K562 (cell line): ENCODE measurements around the gene TMEM127. TPM values are rescaled to one million over a fixed set of nuclear protein-coding genes. Genes with fewer than 3 reads are reported as not detected.
A peak's percentile ranks its signal among the peaks of the same experiment; 100 is the strongest.

Source experiments
- ATAC-seq: fragments of 200-7000 bp; cut with Tn5 transposase; 3 replicates; pipeline ENCODE4 v1.9.1; 2020; ENCODE audit warnings: moderate library complexity
- BruUV-seq: library from RNA; stranded (reverse); fragments of 400-500 nt; replicated peaks from 2 replicates; lab custom pipeline; 2021; lab: Mats Ljungman, UMichigan
- CTCF ChIA-PET: fragments of 300-600 bp; formaldehyde crosslinking; extraction: SDS; loops from one replicate; lab custom pipeline; 2021; ENCODE audit warnings: low intra/inter-chr PET ratio; lab: Yijun Ruan, JAX
- POLR2A ChIA-PET: fragments of 300-600, 350-650 bp; sonication (Branson Sonifier 250); formaldehyde crosslinking; extraction: SDS; loops from one replicate; lab custom pipeline; 2021; ENCODE audit warnings: antibody characterized with exemption, inconsistent platforms; lab: Yijun Ruan, JAX
- DNase-seq, 4 experiments: peaks; one replicate each; pipeline versions ENCODE4 v3.0.0 to v3.0.0-alpha.2; 2011 to 2018; ENCODE audit warnings: low spot score in 3 of 4, mixed read lengths in 3 of 4; ENCODE audit errors: extremely low read depth in 1 of 4
- FAIRE-seq: peaks from 2 replicates; lab custom pipeline; 2011; peaks lifted over from hg19 to GRCh38; lab: Jason Lieb, UNC
- H2AFZ ChIP-seq: 2 replicates; pipeline ENCODE4 v1.6.0; 2011; ENCODE audit warnings: low read depth, low read length, control low read depth, inconsistent platforms
- H3K27ac ChIP-seq: fragments of 200-600 bp; 3 replicates; pipeline ENCODE4 v1.8.0; 2011; ENCODE audit warnings: low read depth, mild to moderate bottlenecking, control low read depth, inconsistent platforms, low read length, moderate library complexity, mixed read lengths; ENCODE audit errors: extremely low read depth
- H3K27me3 ChIP-seq, 2 experiments: fragments of 300-600 bp in 1 of 2; 2 replicates in 1 of 2; 3 replicates in 1 of 2; pipeline versions ENCODE4 v1.6.0 to v1.8.0; 2011; ENCODE audit warnings: inconsistent platforms in 2 of 2, low read length in 2 of 2, mild to moderate bottlenecking in 1 of 2, mixed read lengths in 1 of 2, moderate library complexity in 1 of 2; ENCODE audit not compliant: control insufficient read depth in 2 of 2, insufficient read depth in 2 of 2
- H3K36me3 ChIP-seq: fragments of 300-600 bp; 3 replicates; pipeline ENCODE4 v1.8.0; 2011; ENCODE audit warnings: mild to moderate bottlenecking, low read length, inconsistent platforms; ENCODE audit not compliant: control insufficient read depth, insufficient read depth
- H3K4me1 ChIP-seq, 2 experiments: fragments of 200-600 bp in 1 of 2; replicated peaks in 1 of 2; 2 replicates in 1 of 2; 3 replicates in 1 of 2; pipeline versions ENCODE4 v1.5.1 to v1.8.0; 2011; ENCODE audit warnings: inconsistent platforms in 2 of 2, low read length in 2 of 2, mild to moderate bottlenecking in 1 of 2, mixed read lengths in 1 of 2, moderate library complexity in 1 of 2; ENCODE audit not compliant: control insufficient read depth in 2 of 2, insufficient read depth in 2 of 2
- H3K4me2 ChIP-seq: 2 replicates; pipeline ENCODE4 v1.6.1; 2011; ENCODE audit warnings: low read length, control low read depth, inconsistent platforms, mixed read lengths; ENCODE audit not compliant: insufficient read depth
- H3K4me3 ChIP-seq: fragments of 200-600 bp; sonication (generic), shearing (Covaris generic); 2 replicates; pipeline ENCODE4 v1.5.1; 2016; ENCODE audit warnings: control low read depth, inconsistent platforms
- H3K79me2 ChIP-seq: fragments of 200-600 bp; 3 replicates; pipeline ENCODE4 v1.8.0; 2011; ENCODE audit warnings: low read length, inconsistent platforms; ENCODE audit not compliant: control insufficient read depth, insufficient read depth
- H3K9ac ChIP-seq, 2 experiments: 2 replicates each; pipeline versions ENCODE4 v1.6.0 to v1.6.1; 2011; ENCODE audit warnings: low read depth in 2 of 2, low read length in 2 of 2, control low read depth in 1 of 2, inconsistent platforms in 1 of 2, mild to moderate bottlenecking in 1 of 2, mixed read lengths in 1 of 2; ENCODE audit not compliant: insufficient read depth in 1 of 2
- H3K9me1 ChIP-seq: one replicate; pipeline ENCODE4 v1.6.0; 2011; ENCODE audit warnings: inconsistent platforms, mild to moderate bottlenecking, low read length, moderate library complexity; ENCODE audit not compliant: control insufficient read depth, insufficient read depth
- H3K9me3 ChIP-seq: replicated peaks from 2 replicates; pipeline ENCODE4 v1.5.1; 2011; ENCODE audit warnings: low read depth, low read length, inconsistent platforms; ENCODE audit not compliant: control insufficient read depth, insufficient read depth
- H4K20me1 ChIP-seq: replicated peaks from 2 replicates; pipeline ENCODE4 v1.6.1; 2011; ENCODE audit warnings: low read length, inconsistent platforms, mixed read lengths; ENCODE audit not compliant: control insufficient read depth, insufficient read depth
- ADNP ChIP-seq: fragments of 200-800 bp; sonication (Bioruptor generic); IDR thresholded peaks from 2 replicates; pipeline ENCODE4 v1.6.1; 2016; ENCODE audit warnings: missing genetic modification characterization, missing compliant biosample characterization
- BACH1 ChIP-seq: fragments of 200-800 bp; sonication (Bioruptor generic); IDR thresholded peaks from 2 replicates; pipeline ENCODE4 v1.6.1; 2016; ENCODE audit warnings: missing genetic modification characterization, missing compliant biosample characterization
- CLOCK ChIP-seq: fragments of 250-450 bp; sonication (Bioruptor Pico); IDR thresholded peaks from 2 replicates; pipeline ENCODE4 v1.4.0; 2020; ENCODE audit warnings: mild to moderate bottlenecking, moderate library complexity, borderline replicate concordance
- CSDE1 ChIP-seq, 2 experiments: fragments of 450-650 bp; IDR thresholded peaks; 2 replicates each; pipeline ENCODE4 v1.6.1; 2016; ENCODE audit warnings: mild to moderate bottlenecking in 1 of 2
- E2F6 ChIP-seq, 2 experiments: IDR thresholded peaks; 2 replicates each; pipeline ENCODE4 v1.6.1; 2011; ENCODE audit warnings: borderline replicate concordance in 1 of 2, control low read depth in 1 of 2, low read depth in 1 of 2, low read length in 1 of 2, mild to moderate bottlenecking in 1 of 2, mixed read lengths in 1 of 2, moderate library complexity in 1 of 2; ENCODE audit not compliant: insufficient read depth in 1 of 2, insufficient read length in 1 of 2, poor library complexity in 1 of 2, severe bottlenecking in 1 of 2; ENCODE audit errors: extremely low read depth in 1 of 2
- GABPA ChIP-seq: fragments of 200-800 bp; sonication (Bioruptor generic); conservative IDR thresholded peaks from 2 replicates; pipeline ENCODE4 v1.6.1; 2016; ENCODE audit warnings: low read depth, missing genetic modification characterization, missing compliant biosample characterization
- MCM2 ChIP-seq: fragments of 450-650 bp; IDR thresholded peaks from 2 replicates; pipeline ENCODE4 v1.6.1; 2017; ENCODE audit warnings: low read depth, mild to moderate bottlenecking
- NFRKB ChIP-seq: fragments of 450-650 bp; IDR thresholded peaks from 2 replicates; pipeline ENCODE4 v1.6.1; 2016; ENCODE audit warnings: low read depth
- SMC3 ChIP-seq: conservative IDR thresholded peaks from 2 replicates; pipeline ENCODE4 v1.6.1; 2011; ENCODE audit warnings: low read depth, low read length, improper control_type of control experiment; ENCODE audit not compliant: insufficient read depth
- U2AF2 ChIP-seq: fragments of 200-400 bp; formaldehyde crosslinking; optimal IDR thresholded peaks from 2 replicates; pipeline ENCODE3; 2017; ENCODE audit warnings: low read depth, mild to moderate bottlenecking, low read length
- ZNF224 ChIP-seq: sonication (generic); formaldehyde crosslinking; IDR thresholded peaks from 2 replicates; pipeline ENCODE4 v1.8.0; 2022; ENCODE audit warnings: mild to moderate bottlenecking, missing genetic modification reagents
- ZNF707 ChIP-seq: fragments of 250-450 bp; sonication (Bioruptor Pico); conservative IDR thresholded peaks from 2 replicates; pipeline ENCODE4 v1.8.0; 2022; ENCODE audit warnings: inconsistent platforms, mild to moderate bottlenecking, moderate library complexity
- WGBS: fragments of 100-300 bp; shearing (Covaris generic); methylation state at CpG from one replicate; pipeline ENCODE4 v1.1.6; 2016; ENCODE audit warnings: low coverage, mixed read lengths; ENCODE audit not compliant: insufficient coverage; ENCODE audit errors: missing lambda C conversion rate; 5-methylcytosine and 5-hydroxymethylcytosine counted together
- in situ Hi-C: fragments of 300-500 bp; cut with MboI; formaldehyde crosslinking; loops from 4 replicates; pipeline ENCODE4 v1.15.0; 2018; ENCODE audit warnings: inconsistent platforms, mixed read lengths
- intact Hi-C: fragments of 100-400 bp; cut with micrococcal nuclease; formaldehyde crosslinking; loops from 2 replicates; pipeline ENCODE4 v1.14.2; 2022
- polyA plus RNA-seq, 8 experiments: library from polyadenylated mRNA; depleted of rRNA in 4 of 8; stranded (reverse) in 5 of 8; unstranded in 3 of 8; fragments of >200 nt; fragmentation: Nextera tagmentation in 2 of 8; fragmentation: Illumina TruSeq in 1 of 8; extraction: Ambion mirVana in 2 of 8; extraction: Trizol in 1 of 8; gene quantifications; 2 replicates each; pipeline versions ENCODE4 v1.2.1 to v1.2.3, GENCODE V29; 2011 to 2014; ENCODE audit warnings: inconsistent platforms in 1 of 8, missing spikeins in 1 of 8
- total RNA-seq, 7 experiments: library from RNA; depleted of rRNA in 6 of 7; stranded (reverse); fragments of >200 nt in 6 of 7; fragmentation: Illumina TruSeq in 2 of 7; extraction: Trizol in 2 of 7; gene quantifications; 2 replicates each; pipeline versions ENCODE4 v1.2.1 to v1.2.3, GENCODE V29; 2011 to 2021; ENCODE audit warnings: low replicate concordance in 1 of 7
- TF ChIP-seq, protein P1 (sequence below): sonication (generic); formaldehyde crosslinking; IDR thresholded peaks from 2 replicates; pipeline ENCODE4 v1.8.0; 2023; ENCODE audit warnings: mild to moderate bottlenecking, missing genetic modification reagents

The TMEM127 gene
- total and polyA plus RNA-seq, 9 of the 15 experiments (the other 6 are each of a cell fraction or from before 2014, with no cell fraction given), result 1.7 to 20.0 (median 9.9) TPM

DNA sequence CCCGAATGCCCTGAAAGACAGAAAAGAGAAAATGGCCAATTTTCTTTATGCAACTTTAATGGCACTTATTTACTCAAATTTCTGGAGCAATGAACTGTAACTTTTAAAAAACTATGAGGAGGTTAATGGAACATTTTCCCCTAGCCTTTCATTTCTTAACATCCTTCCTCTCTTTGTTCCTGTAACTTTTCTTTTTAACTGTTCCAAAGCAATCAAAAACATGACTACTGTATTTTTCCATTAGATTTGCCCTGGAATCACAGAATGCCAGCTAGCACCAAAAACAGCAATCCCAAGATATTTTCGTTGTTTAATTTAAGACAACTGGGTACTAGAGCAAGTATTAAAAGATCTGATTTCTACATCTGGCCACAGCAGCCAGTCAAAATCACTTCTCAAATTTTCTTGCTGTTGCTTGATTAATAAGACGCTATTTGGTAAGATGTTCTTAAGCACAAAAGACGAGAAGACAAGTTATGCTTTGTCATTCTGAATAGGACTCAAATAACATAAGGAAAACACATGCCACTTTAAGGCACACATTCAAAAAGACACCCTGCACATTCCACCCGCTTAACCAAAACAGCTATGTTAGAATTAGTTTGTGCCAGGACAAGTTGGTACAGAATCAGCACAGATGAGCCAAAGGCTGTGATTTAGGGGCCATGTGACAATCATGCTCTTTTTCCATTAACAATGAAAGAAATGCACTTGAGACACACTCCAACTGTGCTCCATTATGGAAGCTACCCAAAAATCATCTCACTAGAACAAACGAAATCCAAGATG lies 60.8 kb downstream of the TMEM127 start:
- ChIA-PET CTCF (no interaction called here), POLR2A (interaction anchor here (0.6 to 0.7 kb wide), 3 partner anchors 9 to 373 kb away, joined by 3 read pairs; no protein-coding TSS in a partner anchor)
- no peaks in the 10 kb centered on the region for H3K27me3 ChIP-seq
- DNase-seq (no peak), FAIRE-seq (no peak), ATAC-seq (no peak)
- peaks cover 96% of the 10 kb centered on the region for H3K79me2 ChIP-seq
- H3K9ac ChIP-seq, result peak overlapping the region; percentile 12 to 36; a peak in 1 of 4 replicates
- H3K4me2 ChIP-seq, result peak overlapping the region; percentile 66
- WGBS, result 22% methylated on average over 6 of the region's 6 CpGs
- peak overlapping the region; percentile 16; the same call in 1 of the 3 replicates for H3K27ac ChIP-seq
- peak overlapping the region; percentile 10; the same call in 1 of the 2 replicates for H3K4me3 ChIP-seq
- BruUV-seq, result no TSS peak
- intact Hi-C loops (no loop called here), in situ Hi-C loops (no loop called here)
- H3K36me3 ChIP-seq, result peaks cover 47% of the 10 kb centered on the region
- no peaks in the 10 kb centered on the region for H3K9me1 ChIP-seq
- no peaks in the 10 kb centered on the region for H3K9me3 ChIP-seq
- peaks cover 34% of the 10 kb centered on the region for H4K20me1 ChIP-seq
- no peak overlapping the region for H2AFZ ChIP-seq
- peaks cover 25 to 40% of the 10 kb centered on the region in 2 experiments for H3K4me1 ChIP-seq
- TF ChIP-seq CSDE1 (IDR thresholded peaks at IDR 0.05), result no peak
- TF ChIP-seq U2AF2, result no peak
- TF ChIP-seq, protein P1, sequence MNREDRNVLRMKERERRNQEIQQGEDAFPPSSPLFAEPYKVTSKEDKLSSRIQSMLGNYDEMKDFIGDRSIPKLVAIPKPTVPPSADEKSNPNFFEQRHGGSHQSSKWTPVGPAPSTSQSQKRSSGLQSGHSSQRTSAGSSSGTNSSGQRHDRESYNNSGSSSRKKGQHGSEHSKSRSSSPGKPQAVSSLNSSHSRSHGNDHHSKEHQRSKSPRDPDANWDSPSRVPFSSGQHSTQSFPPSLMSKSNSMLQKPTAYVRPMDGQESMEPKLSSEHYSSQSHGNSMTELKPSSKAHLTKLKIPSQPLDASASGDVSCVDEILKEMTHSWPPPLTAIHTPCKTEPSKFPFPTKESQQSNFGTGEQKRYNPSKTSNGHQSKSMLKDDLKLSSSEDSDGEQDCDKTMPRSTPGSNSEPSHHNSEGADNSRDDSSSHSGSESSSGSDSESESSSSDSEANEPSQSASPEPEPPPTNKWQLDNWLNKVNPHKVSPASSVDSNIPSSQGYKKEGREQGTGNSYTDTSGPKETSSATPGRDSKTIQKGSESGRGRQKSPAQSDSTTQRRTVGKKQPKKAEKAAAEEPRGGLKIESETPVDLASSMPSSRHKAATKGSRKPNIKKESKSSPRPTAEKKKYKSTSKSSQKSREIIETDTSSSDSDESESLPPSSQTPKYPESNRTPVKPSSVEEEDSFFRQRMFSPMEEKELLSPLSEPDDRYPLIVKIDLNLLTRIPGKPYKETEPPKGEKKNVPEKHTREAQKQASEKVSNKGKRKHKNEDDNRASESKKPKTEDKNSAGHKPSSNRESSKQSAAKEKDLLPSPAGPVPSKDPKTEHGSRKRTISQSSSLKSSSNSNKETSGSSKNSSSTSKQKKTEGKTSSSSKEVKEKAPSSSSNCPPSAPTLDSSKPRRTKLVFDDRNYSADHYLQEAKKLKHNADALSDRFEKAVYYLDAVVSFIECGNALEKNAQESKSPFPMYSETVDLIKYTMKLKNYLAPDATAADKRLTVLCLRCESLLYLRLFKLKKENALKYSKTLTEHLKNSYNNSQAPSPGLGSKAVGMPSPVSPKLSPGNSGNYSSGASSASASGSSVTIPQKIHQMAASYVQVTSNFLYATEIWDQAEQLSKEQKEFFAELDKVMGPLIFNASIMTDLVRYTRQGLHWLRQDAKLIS (CRISPR knock-in tag), result no peak
- TF ChIP-seq CLOCK, result no peak
- no peak for TF ChIP-seq NFRKB
- no peak for TF ChIP-seq ADNP
- no peak for TF ChIP-seq ZNF707 (CRISPR knock-in tag)
- TF ChIP-seq GABPA, result no peak
- TF ChIP-seq E2F6 (IDR thresholded peaks at IDR 0.05; ENCODE audit: borderline replicate concordance in 1 of 2, extremely low read depth in 1 of 2, insufficient read depth in 1 of 2, insufficient read length in 1 of 2, low read depth in 1 of 2, low read length in 1 of 2, poor library complexity in 1 of 2, severe bottlenecking in 1 of 2), result no peak
- TF ChIP-seq MCM2, result no peak
- no peak for TF ChIP-seq SMC3
- TF ChIP-seq BACH1, result no peak
- TF ChIP-seq ZNF224 (CRISPR knock-in tag), result no peak
